22Rv1 (cell line): Measurements from ENCODE around the gene KIF3B.

ENCODE experiments used
- CTCF ChIP-seq: fragments of 450-650 bp; IDR thresholded peaks from 2 replicates; pipeline ENCODE4 v1.5.1; 2017; ENCODE audit warnings: mild to moderate bottlenecking
- ZFX ChIP-seq: fragments of 450-650 bp; IDR thresholded peaks from 2 replicates; pipeline ENCODE4 v1.6.1; 2017; ENCODE audit warnings: antibody characterized with exemption, borderline replicate concordance

- TF ChIP-seq CTCF (no peak), ZFX (no peak)
Observed at GRCh38 chr20:32227744-32228688, 49.4 kb upstream of the KIF3B start.
